ENCODE data around the gene ALDH2.
"Not testable (repeated sequence)": the region's sequence is repeated elsewhere in the genome, so short reads cannot be mapped to it uniquely, and the experiment has no call there.

Gene ALDH2

GRCh38 chr12:111828338-111828979 lies 61.7 kb downstream of the ALDH2 start:
- no peak for DNase-seq

GRCh38 chr12:111829635-111830034 lies 62.9 kb downstream of the ALDH2 start:
- not testable (repeated sequence) for DNase-seq

DNA sequence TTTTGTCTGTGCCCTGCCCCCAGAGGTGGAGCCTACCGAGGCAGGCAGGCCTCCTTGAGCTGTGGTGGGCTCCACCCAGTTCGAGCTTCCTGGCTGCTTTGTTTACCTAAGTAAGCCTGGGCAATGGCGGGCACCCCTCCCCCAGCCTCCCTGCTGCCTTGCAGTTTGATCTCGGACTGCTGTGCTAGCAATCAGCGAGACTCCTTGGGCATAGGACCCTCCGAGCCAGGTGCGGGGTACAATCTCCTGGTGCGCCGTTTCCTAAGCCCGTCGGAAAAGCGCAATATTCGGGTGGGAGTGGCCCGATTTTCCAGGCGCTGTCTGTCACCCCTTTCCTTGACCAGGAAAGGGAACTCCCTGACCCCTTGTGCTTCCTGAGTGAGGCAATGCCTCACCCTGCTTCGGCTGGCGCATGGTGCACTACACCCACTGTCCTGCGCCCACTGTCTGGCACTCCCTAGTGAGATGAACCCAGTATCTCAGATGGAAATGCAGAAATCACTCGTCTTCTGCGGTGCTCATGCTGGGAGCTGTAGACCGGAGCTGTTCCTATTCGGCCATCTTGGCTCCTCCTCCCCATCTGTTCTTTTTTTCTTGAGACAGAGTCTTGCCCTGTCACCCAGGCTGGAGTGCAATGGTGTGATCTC lies 68.1 kb downstream of the ALDH2 start:
- not testable (repeated sequence) for DNase-seq

- DNase-seq, result not testable (repeated sequence)
Observed at GRCh38 chr12:111835531-111836181, 68.9 kb downstream of the ALDH2 start.

DNA sequence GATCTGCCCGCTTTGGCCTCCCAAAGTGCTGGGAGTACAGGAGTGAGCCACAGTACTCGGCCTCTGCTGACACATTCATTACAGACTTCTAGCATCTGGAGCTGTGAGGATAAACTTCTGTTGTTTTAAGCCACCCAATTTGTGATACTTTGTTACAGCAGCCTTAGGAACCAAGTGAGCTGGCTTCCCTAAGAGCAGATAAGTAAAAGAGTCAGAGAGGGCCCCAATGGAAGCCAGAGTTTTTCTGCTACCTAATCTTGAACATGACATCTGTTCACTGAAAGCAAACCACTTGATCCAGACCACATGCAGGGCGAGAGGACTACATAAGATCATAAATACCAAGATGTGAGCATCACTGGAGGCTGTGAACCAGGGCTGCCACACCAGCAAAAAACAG lies 71.6 kb downstream of the ALDH2 start:
- no peak for DNase-seq

DNA sequence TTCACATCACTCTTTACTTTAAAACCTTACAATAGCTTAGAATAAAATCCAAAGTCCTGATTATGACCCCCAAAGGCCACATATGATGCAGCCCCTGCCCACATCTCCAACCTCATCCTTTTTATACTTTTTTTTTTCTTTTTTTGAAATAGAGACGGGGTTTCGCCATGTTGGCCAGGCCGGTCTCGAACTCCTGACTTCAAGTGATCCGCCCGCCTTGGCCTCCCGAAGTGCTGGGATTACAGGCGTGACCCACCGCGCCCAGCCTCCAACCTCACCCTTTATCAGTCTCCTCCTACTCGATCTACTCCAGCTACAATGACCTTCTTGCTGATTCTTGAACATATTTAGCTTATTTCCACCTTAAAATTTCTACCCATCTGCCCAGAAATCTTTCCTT lies 74.1 kb downstream of the ALDH2 start:
- DNase-seq, result no peak

- DNase-seq, result no peak
Observed at GRCh38 chr12:111841236-111841749, 74.6 kb downstream of the ALDH2 start.

DNA sequence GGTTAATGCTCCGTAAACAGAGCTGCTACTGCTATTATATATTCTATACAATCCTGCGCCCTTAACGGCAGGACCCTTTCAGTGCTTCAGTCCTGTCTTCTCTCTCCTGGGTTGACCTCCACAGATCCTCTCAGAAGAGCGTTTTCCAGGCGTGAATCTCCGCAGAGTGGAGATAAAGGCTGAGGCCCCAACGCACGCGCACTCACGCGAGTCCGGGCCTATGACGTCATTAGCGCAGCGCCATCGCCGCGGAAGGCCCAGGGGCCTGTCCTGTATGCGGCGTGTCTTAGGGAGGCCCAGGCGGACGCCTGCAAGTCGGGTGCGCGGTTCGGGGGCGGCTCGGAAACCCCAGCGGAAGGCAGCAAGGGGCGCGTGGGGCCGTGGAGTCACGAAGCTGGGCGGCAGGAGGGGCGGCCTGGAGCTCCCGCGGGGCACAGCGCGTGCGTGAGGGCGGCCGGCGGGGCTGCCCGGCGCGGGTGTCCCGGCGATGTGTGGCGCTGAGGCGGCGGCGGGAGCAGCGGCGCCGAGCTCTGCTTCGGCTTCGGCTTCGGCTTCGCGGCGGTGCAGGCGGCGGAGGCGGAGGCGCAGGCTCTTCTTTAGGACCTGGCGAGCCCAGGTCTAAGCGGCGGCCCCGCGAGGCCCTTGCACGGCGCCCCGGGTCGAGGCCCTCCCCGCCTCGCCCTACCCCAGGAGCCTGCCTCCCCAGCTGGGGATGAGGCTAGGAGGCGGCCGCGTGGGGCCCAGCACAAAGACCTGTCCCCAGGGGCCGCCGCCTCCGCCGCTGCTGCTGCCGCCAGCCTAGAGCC lies 75.2 kb downstream of the ALDH2 start, which contains the start of gene MAPKAPK5:
TSS of gene MAPKAPK5 (plus strand) at position 479 of the 806 bp plus-strand sequence. CDS start 506 bp downstream, outside the sequence.
- DNase-seq, result peak; percentile 97

GRCh38 chr12:111842556-111843396 lies 76.0 kb downstream of the ALDH2 start:
- DNase-seq, result peak; percentile 22

DNA sequence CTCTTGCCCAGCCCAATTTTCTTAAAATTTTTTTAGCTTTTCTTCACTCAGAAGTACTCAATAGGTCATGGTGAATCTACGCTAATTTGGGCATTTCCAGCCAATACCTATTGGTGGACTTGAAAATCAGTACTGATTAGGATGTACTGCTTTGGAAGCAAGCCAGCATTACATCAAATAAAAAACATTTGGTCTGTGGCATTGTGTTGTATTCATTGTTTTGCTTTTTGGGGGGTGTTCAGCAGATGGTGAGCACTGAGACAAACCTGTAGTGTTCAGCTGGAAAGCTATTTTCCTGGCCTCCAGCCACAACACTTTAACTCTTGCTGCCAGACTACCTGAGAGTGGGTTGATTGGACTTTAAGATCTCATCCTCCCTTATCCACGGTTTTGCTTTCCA lies 79.3 kb downstream of the ALDH2 start:
- no peak for DNase-seq

- no peak for DNase-seq
Observed at GRCh38 chr12:111850526-111850925, 83.8 kb downstream of the ALDH2 start.

GRCh38 chr12:111858186-111858585 lies 91.5 kb downstream of the ALDH2 start:
- no peak for DNase-seq

GRCh38 chr12:111858778-111859177 lies 92.0 kb downstream of the ALDH2 start:
- DNase-seq, result no peak

DNA sequence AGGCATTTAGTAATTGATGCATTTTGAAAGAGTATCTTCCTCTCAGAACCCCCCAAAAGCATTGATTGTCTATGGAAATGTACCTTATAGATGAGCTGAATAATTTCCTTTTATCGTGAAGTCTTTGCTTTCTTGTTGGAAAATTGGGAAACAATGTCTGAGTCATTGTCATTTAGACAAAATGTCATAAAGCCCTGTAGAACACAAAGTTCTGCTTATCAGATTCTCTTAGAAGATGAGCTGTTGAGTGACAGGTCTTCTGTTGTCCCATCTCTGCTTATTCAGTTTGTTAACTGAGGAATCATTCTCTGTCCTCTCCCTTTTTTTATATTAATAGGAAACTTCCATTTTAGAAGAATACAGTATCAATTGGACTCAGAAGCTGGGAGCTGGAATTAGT lies 98.2 kb downstream of the ALDH2 start:
- DNase-seq, result no peak

Data from activated CD4-positive, alpha-beta T cell treated with anti-CD3 and anti-CD28 coated beads, Interleukin-2, Interleukin-6, amounts not matched to agents 100 ng/mL and 50 ng/mL, durations not matched to agents 16 hours and 8 hours (primary cell).